ENCODE data around the gene KDM3B. TPM values are rescaled to one million over a fixed set of nuclear protein-coding genes. Genes with fewer than 3 reads are reported as not detected.
A peak's percentile ranks its signal among the peaks of the same experiment; 100 is the strongest.

Gene KDM3B
- total RNA-seq, 1 experiment from 2014 or later, result 89.2 TPM

DNA sequence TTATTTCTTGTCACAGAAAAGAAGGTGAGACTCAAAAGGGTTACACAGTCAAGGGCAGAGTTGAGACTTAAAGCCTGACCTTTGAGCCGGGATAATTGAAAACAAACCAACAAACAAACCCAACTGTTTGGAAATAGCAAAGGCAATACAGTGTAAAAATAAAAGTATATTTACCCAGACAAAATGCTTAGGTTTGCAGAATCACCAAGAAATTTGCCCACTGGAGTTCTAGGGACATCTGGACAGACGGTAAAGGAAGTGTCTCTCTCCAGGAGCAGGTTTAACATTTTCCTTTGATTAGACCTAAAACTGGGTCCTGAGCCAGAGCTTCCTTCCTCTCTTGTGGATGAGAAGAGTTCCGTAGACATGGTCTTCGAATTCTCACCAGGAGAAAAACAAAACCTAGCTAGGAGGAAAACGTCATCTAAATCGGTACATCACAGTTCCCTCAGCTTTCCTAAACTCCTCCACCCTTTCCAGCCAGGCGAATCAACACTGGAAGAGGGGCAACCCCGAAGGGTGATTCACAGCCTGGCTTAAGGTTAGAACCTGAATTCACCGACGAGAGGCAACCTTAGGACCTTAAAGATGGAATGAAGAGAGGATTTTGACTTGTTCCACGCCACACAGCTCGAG, 21.6 kb upstream of the KDM3B start:
- H2BK15ac ChIP-seq (ENCODE audit: low read depth, low read length), result no peak overlapping the region
- TF ChIP-seq, protein P1, sequence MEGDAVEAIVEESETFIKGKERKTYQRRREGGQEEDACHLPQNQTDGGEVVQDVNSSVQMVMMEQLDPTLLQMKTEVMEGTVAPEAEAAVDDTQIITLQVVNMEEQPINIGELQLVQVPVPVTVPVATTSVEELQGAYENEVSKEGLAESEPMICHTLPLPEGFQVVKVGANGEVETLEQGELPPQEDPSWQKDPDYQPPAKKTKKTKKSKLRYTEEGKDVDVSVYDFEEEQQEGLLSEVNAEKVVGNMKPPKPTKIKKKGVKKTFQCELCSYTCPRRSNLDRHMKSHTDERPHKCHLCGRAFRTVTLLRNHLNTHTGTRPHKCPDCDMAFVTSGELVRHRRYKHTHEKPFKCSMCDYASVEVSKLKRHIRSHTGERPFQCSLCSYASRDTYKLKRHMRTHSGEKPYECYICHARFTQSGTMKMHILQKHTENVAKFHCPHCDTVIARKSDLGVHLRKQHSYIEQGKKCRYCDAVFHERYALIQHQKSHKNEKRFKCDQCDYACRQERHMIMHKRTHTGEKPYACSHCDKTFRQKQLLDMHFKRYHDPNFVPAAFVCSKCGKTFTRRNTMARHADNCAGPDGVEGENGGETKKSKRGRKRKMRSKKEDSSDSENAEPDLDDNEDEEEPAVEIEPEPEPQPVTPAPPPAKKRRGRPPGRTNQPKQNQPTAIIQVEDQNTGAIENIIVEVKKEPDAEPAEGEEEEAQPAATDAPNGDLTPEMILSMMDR (conservative IDR thresholded peaks at IDR 0.05), result no peak
- peak overlapping the region; percentile 98 to 99 (median 99) for H3K27ac Mint-ChIP-seq
- DNase-seq, result no peak
- no peak overlapping the region for H3K4ac ChIP-seq (ENCODE audit: low read depth, low read length)
- peaks cover 11% of the 10 kb centered on the region for H3K23me2 ChIP-seq (ENCODE audit: insufficient read length, low read depth, low read length, poor library complexity, severe bottlenecking)
- no peaks in the 10 kb centered on the region; the same call in 1 of the 2 replicates for H3K4me1 ChIP-seq (ENCODE audit: insufficient read depth, low read length)
- no peaks in the 10 kb centered on the region for H3K27me3 ChIP-seq (ENCODE audit: insufficient read depth, low read length)
- no peaks in the 10 kb centered on the region for H3K27me3 Mint-ChIP-seq (ENCODE audit: low read depth)
- no peak overlapping the region for H2BK120ac ChIP-seq (ENCODE audit: low read depth, low read length, poor library complexity, severe bottlenecking)
- H3K79me1 ChIP-seq (ENCODE audit: insufficient read depth, low read depth, low read length, poor library complexity, severe bottlenecking), result peaks cover 3% of the 10 kb centered on the region
- H4K91ac ChIP-seq (ENCODE audit: insufficient read length, low read depth, low read length), result no peak overlapping the region
- H3K4me2 ChIP-seq (ENCODE audit: insufficient read depth, insufficient read length, low read length), result peak overlapping the region; percentile 78
- H3K79me2 ChIP-seq (ENCODE audit: insufficient read depth, low read length), result peaks cover 2% of the 10 kb centered on the region; the same call in 1 of the 2 replicates
- peak overlapping the region; percentile 82 to 89 for H3K4me3 Mint-ChIP-seq
- H2BK20ac ChIP-seq (ENCODE audit: low read depth, low read length, poor library complexity, severe bottlenecking), result no peak overlapping the region
- no peak overlapping the region for H4K8ac ChIP-seq (replicated peaks; ENCODE audit: insufficient read length, low read depth, low read length)
- no peak overlapping the region for H3T11ph ChIP-seq (ENCODE audit: low read length)
- H3K36me3 Mint-ChIP-seq (ENCODE audit: insufficient read depth in 1 of 3, low read depth in 3 of 3), result peaks cover 0 to 21% (median 14%) of the 10 kb centered on the region in 3 experiments; a peak in 6 of 7 replicates
- H4K5ac ChIP-seq (ENCODE audit: insufficient read length, low read depth, low read length), result no peak overlapping the region
- H4K20me1 ChIP-seq (ENCODE audit: control insufficient read depth, insufficient read depth, insufficient read length), result no peaks in the 10 kb centered on the region
- no peak overlapping the region for H3K23ac ChIP-seq (ENCODE audit: insufficient read length, low read depth, low read length)
- H3K9me3 ChIP-seq (ENCODE audit: control insufficient read depth, low read depth, low read length), result no peaks in the 10 kb centered on the region
- H3K9ac ChIP-seq (ENCODE audit: extremely low read depth, insufficient read length, low read length), result peak overlapping the region; percentile 93
- peaks cover 13 to 16% of the 10 kb centered on the region in 2 experiments for H3K4me1 Mint-ChIP-seq
- no peak overlapping the region for H2AK5ac ChIP-seq (ENCODE audit: insufficient read length, low read length)
- peak overlapping the region; percentile 77; the same call in 1 of the 2 replicates for H3K14ac ChIP-seq (ENCODE audit: insufficient read depth, low read length)
- H3K27ac ChIP-seq (ENCODE audit: insufficient read length, low read depth, low read length), result peak overlapping the region; percentile 49
- H2BK5ac ChIP-seq (ENCODE audit: insufficient read length, low read length), result no peak overlapping the region
- no peak overlapping the region for H3K56ac ChIP-seq (ENCODE audit: insufficient read length, low read depth, low read length)
- H2AFZ ChIP-seq (ENCODE audit: low read length), result peak overlapping the region; percentile 18
- no peaks in the 10 kb centered on the region for H3K9me3 Mint-ChIP-seq
- no peak overlapping the region for H2BK12ac ChIP-seq (ENCODE audit: insufficient read length, low read depth, low read length)
- no CpG with 5 or more reads among the region's 12 CpGs for WGBS (ENCODE audit: extremely low coverage, insufficient read length, low lambda C conversion rate)
- H3K18ac ChIP-seq (ENCODE audit: insufficient read length, low read depth, low read length), result peak overlapping the region; percentile 62
